Endothelial cell (in vitro differentiated cells): ENCODE data around the gene PTPA. TPM values are rescaled to one million over a fixed set of nuclear protein-coding genes. Genes with fewer than 3 reads are reported as not detected.

Experiments
- DNase-seq: peaks from one replicate; pipeline ENCODE4 v3.0.0; 2021; ENCODE audit warnings: low spot score
- H3K27ac Mint-ChIP-seq: one replicate; pipeline ENCODE4 v1.8.0; 2021; ENCODE audit warnings: mixed read lengths, inconsistent platforms; ENCODE audit not compliant: unreplicated experiment
- H3K27me3 Mint-ChIP-seq: one replicate; pipeline ENCODE4 v1.8.0; 2021; ENCODE audit warnings: mild to moderate bottlenecking, moderate library complexity, mixed read lengths, inconsistent platforms; ENCODE audit not compliant: unreplicated experiment
- H3K36me3 Mint-ChIP-seq: one replicate; pipeline ENCODE4 v1.8.0; 2021; ENCODE audit warnings: mild to moderate bottlenecking, low read depth, mixed read lengths, inconsistent platforms; ENCODE audit not compliant: unreplicated experiment
- H3K4me1 Mint-ChIP-seq: one replicate; pipeline ENCODE4 v1.8.0; 2021; ENCODE audit warnings: mild to moderate bottlenecking, mixed read lengths, inconsistent platforms; ENCODE audit not compliant: unreplicated experiment
- H3K4me3 Mint-ChIP-seq: one replicate; pipeline ENCODE4 v1.8.0; 2021; ENCODE audit warnings: mild to moderate bottlenecking, mixed read lengths, inconsistent platforms; ENCODE audit not compliant: unreplicated experiment
- H3K9me3 Mint-ChIP-seq: one replicate; pipeline ENCODE4 v1.8.0; 2021; ENCODE audit warnings: mixed read lengths, inconsistent platforms; ENCODE audit not compliant: unreplicated experiment
- total RNA-seq: library from RNA; stranded (reverse); fragmentation: NEBNext Ultra II Directional; extraction: Animal tissue kit (Norgen Biotek cat#: 25700); gene quantifications from one replicate; pipeline ENCODE4 v1.2.1, GENCODE V29; 2021; ENCODE audit not compliant: unreplicated experiment
- TF ChIP-seq, protein P1 (sequence below): fragments of 200-600 bp; sonication (generic); IDR thresholded peaks from one replicate; pipeline ENCODE4 v1.5.0; 2021; ENCODE audit warnings: antibody characterized with exemption; ENCODE audit not compliant: unreplicated experiment

The PTPA gene
- total RNA-seq, 1 donor from 2014 or later = 120 TPM

- Mint-ChIP-seq H3K4me1 (peaks cover 8% of the 10 kb centered on the region), H3K9me3 (no peaks in the 10 kb centered on the region), H3K27ac (no peak overlapping the region), H3K36me3 (peaks cover 5% of the 10 kb centered on the region), H3K4me3 (peak overlapping the region; percentile 83), H3K27me3 (peaks cover 7% of the 10 kb centered on the region)
- DNase-seq = no peak
- TF ChIP-seq, protein P1, sequence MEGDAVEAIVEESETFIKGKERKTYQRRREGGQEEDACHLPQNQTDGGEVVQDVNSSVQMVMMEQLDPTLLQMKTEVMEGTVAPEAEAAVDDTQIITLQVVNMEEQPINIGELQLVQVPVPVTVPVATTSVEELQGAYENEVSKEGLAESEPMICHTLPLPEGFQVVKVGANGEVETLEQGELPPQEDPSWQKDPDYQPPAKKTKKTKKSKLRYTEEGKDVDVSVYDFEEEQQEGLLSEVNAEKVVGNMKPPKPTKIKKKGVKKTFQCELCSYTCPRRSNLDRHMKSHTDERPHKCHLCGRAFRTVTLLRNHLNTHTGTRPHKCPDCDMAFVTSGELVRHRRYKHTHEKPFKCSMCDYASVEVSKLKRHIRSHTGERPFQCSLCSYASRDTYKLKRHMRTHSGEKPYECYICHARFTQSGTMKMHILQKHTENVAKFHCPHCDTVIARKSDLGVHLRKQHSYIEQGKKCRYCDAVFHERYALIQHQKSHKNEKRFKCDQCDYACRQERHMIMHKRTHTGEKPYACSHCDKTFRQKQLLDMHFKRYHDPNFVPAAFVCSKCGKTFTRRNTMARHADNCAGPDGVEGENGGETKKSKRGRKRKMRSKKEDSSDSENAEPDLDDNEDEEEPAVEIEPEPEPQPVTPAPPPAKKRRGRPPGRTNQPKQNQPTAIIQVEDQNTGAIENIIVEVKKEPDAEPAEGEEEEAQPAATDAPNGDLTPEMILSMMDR = no peak
These were observed 29.8 kb upstream of the PTPA start for GRCh38 chr9:129081388-129081904.

- no peak overlapping the region for H3K4me3 Mint-ChIP-seq
- peaks cover 9% of the 10 kb centered on the region for H3K36me3 Mint-ChIP-seq
- no peaks in the 10 kb centered on the region for H3K9me3 Mint-ChIP-seq
- H3K27ac Mint-ChIP-seq = no peak overlapping the region
- TF ChIP-seq, protein P1 = no peak
- H3K27me3 Mint-ChIP-seq = peaks cover 12% of the 10 kb centered on the region
- peaks cover 8% of the 10 kb centered on the region for H3K4me1 Mint-ChIP-seq
- no peak for DNase-seq
These were observed 27.1 kb upstream of the PTPA start for GRCh38 chr9:129084087-129084486.

DNA sequence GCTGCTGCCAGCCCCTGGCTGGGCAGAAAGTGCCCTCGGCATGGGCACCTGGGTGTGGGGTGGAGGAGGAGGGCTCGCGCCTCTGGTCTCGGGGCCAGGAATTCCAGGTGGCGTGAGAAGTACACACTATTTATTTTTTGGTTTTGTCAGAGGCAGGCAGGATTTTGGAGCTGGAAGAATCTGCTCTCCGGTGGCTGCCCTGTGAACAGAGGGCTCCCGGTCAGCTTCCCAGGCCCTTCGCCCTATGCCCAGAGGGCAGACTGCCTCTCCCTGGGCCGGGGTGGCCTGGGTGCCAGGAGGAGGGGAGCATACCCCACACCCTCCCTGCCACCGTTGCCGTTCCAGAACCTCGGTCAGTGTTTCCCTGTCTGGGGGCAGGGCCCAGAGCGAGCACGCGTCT is 22.0 kb upstream of the PTPA start:
- peaks cover 9% of the 10 kb centered on the region for H3K27me3 Mint-ChIP-seq
- TF ChIP-seq, protein P1 = no peak
- no peaks in the 10 kb centered on the region for H3K4me1 Mint-ChIP-seq
- H3K36me3 Mint-ChIP-seq = peaks cover 11% of the 10 kb centered on the region
- H3K27ac Mint-ChIP-seq = no peak overlapping the region
- H3K4me3 Mint-ChIP-seq = no peak overlapping the region
- no peaks in the 10 kb centered on the region for H3K9me3 Mint-ChIP-seq
- no peak for DNase-seq

- TF ChIP-seq, protein P1 = no peak
- peaks cover 4% of the 10 kb centered on the region for H3K27me3 Mint-ChIP-seq
- no peaks in the 10 kb centered on the region for H3K9me3 Mint-ChIP-seq
- no peak overlapping the region for H3K4me3 Mint-ChIP-seq
- H3K27ac Mint-ChIP-seq = no peak overlapping the region
- no peaks in the 10 kb centered on the region for H3K4me1 Mint-ChIP-seq
- no peak for DNase-seq
- H3K36me3 Mint-ChIP-seq = peaks cover 9% of the 10 kb centered on the region
These were observed 17.4 kb upstream of the PTPA start for GRCh38 chr9:129093602-129094386.
